ENCODE results near the gene TOM1. TPM values are rescaled to one million over a fixed set of nuclear protein-coding genes. Genes with fewer than 3 reads are reported as not detected.
A peak's percentile ranks its signal among the peaks of the same experiment; 100 is the strongest.

Gene TOM1
- total RNA-seq, 4 donors from 2014 or later: 127 to 162 (median 143) TPM

- WGBS, 2 donors: 93 to 95% methylated on average over 21 of the region's 21 CpGs
- TF ChIP-seq POLR2A (IDR thresholded peaks at IDR 0.05) (no peak), CTCF (IDR thresholded peaks at IDR 0.05) (no peak)
- intact Hi-C loops (cut with DNase I; ENCODE audit: low total_unique reads): no loop called here
Measured at GRCh38 chr22:35327690-35328471, 28.2 kb downstream of the TOM1 start.

GRCh38 chr22:35328472-35328885, 28.8 kb downstream of the TOM1 start:
- no peak for TF ChIP-seq CTCF (IDR thresholded peaks at IDR 0.05)
- TF ChIP-seq POLR2A (IDR thresholded peaks at IDR 0.05): no peak
- H3K4me3 ChIP-seq (ENCODE audit: low read depth, poor library complexity, severe bottlenecking): no peak overlapping the region
- DNase-seq (ENCODE audit: low spot score in 2 of 2): peak in 1 of 2 donors; percentile 89
- intact Hi-C loops (cut with DNase I; ENCODE audit: low total_unique reads): no loop called here
- WGBS, 2 donors: 86 to 88% methylated on average over 15 of the region's 15 CpGs

More at GRCh38 chr22:35327690-35328471, 28.2 kb downstream of the TOM1 start:
- no peak for DNase-seq (ENCODE audit: low spot score in 2 of 2)
- H3K4me3 ChIP-seq (ENCODE audit: low read depth, poor library complexity, severe bottlenecking): no peak overlapping the region

- intact Hi-C loops (cut with DNase I; ENCODE audit: low total_unique reads): no loop called here
- DNase-seq (ENCODE audit: low spot score in 2 of 2): no peak
- no peak for TF ChIP-seq POLR2A (IDR thresholded peaks at IDR 0.05)
- no peak for TF ChIP-seq CTCF (IDR thresholded peaks at IDR 0.05)
- H3K4me3 ChIP-seq (ENCODE audit: low read depth, poor library complexity, severe bottlenecking): no peak overlapping the region
- 79 to 84% methylated on average over 12 of the region's 12 CpGs for WGBS, 2 donors
Measured at GRCh38 chr22:35329114-35329847, 29.6 kb downstream of the TOM1 start.

- WGBS, 2 donors: 34 to 41% methylated on average over 16 of the region's 16 CpGs
Measured at GRCh38 chr22:35330258-35330861, 30.7 kb downstream of the TOM1 start.

GRCh38 chr22:35332278-35332677, 32.6 kb downstream of the TOM1 start:
- intact Hi-C loops (cut with DNase I; ENCODE audit: low total_unique reads): no loop called here
- WGBS, 2 donors: 85 to 88% methylated on average over 6 of the region's 6 CpGs
- DNase-seq (ENCODE audit: low spot score in 2 of 2): no peak
- TF ChIP-seq POLR2A (IDR thresholded peaks at IDR 0.05): no peak
- TF ChIP-seq CTCF (IDR thresholded peaks at IDR 0.05): no peak
- no peak overlapping the region for H3K4me3 ChIP-seq (ENCODE audit: low read depth, poor library complexity, severe bottlenecking)

More at GRCh38 chr22:35330258-35330861, 30.7 kb downstream of the TOM1 start:
- peak; percentile 89 to 97 for DNase-seq (ENCODE audit: low spot score in 2 of 2)
- intact Hi-C loops (cut with DNase I; ENCODE audit: low total_unique reads): no loop called here
- TF ChIP-seq POLR2A (IDR thresholded peaks at IDR 0.05): no peak
- TF ChIP-seq CTCF (IDR thresholded peaks at IDR 0.05): no peak
- no peak overlapping the region for H3K4me3 ChIP-seq (ENCODE audit: low read depth, poor library complexity, severe bottlenecking)
